Measurements from ENCODE around the gene SNX15. TPM values are rescaled to one million over a fixed set of nuclear protein-coding genes. Genes with fewer than 3 reads are reported as not detected.
"Not testable (repeated sequence)": the region's sequence is repeated elsewhere in the genome, so short reads cannot be mapped to it uniquely, and the experiment has no call there.

SNX15 gene
- total RNA-seq = 15.5 and 18.1 TPM in 2 replicates

DNA sequence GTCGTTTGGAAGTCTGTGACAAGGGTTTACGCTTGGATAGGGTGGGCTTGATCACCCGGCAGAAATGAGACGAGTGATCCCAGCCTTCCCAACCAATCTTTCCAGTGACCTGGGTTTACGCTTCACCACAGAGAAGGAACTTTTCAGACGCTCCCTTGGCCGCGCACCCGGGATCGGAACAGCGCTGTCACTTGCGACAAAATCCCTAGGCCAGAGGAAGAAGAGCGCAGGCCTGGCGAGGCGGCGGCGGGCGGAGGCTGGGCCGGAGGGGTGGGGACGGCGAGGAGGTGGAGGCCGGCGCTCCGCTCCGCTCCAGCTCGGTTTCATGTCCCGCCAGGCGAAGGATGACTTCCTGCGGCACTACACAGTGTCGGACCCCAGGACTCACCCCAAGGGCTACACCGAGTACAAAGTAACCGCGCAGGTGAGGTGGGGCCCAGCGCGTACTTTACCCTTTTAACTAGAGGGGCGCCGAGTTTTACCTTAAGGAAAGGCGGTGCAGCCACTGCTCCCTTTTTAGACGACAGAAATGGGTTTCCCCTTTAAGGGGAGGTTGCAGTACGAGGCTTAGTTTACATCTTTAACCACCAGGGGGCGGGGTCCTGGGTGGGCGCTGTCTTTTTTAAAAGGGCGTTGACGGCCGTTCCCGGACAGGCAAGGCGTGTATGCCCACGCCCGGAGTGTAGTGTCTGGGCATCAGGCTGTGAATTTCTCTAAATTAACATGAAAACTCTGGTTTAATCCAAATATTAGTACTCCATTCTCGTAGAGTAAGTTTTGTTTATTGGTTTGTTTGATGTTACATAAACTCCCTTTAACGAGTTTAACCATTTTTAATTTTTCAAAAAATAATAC lies at the start of gene SNX15:
Gene SNX15, plus strand, starts transcription at position 227 of the 855 bp plus-strand sequence. Its CDS starts 99 bp downstream, at position 326.
- FAIRE-seq = no peak
- DNase-seq (ENCODE audit: low read depth) = peak; percentile 89
- no peaks in the 10 kb centered on the region for H3K27me3 ChIP-seq (ENCODE audit: control insufficient read depth, insufficient read depth, low read length)
- TF ChIP-seq, protein P1, sequence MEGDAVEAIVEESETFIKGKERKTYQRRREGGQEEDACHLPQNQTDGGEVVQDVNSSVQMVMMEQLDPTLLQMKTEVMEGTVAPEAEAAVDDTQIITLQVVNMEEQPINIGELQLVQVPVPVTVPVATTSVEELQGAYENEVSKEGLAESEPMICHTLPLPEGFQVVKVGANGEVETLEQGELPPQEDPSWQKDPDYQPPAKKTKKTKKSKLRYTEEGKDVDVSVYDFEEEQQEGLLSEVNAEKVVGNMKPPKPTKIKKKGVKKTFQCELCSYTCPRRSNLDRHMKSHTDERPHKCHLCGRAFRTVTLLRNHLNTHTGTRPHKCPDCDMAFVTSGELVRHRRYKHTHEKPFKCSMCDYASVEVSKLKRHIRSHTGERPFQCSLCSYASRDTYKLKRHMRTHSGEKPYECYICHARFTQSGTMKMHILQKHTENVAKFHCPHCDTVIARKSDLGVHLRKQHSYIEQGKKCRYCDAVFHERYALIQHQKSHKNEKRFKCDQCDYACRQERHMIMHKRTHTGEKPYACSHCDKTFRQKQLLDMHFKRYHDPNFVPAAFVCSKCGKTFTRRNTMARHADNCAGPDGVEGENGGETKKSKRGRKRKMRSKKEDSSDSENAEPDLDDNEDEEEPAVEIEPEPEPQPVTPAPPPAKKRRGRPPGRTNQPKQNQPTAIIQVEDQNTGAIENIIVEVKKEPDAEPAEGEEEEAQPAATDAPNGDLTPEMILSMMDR (IDR thresholded peaks at IDR 0.05; ENCODE audit: insufficient read depth, low read length, severe bottlenecking) = peak; percentile 71
- H3K4me3 ChIP-seq (ENCODE audit: low read depth, low read length) = peak within 1 kb of the TSS; percentile 68
- H3K36me3 ChIP-seq (ENCODE audit: control insufficient read depth, insufficient read depth, low read length) = peaks cover 4% of the 10 kb centered on the region

DNA sequence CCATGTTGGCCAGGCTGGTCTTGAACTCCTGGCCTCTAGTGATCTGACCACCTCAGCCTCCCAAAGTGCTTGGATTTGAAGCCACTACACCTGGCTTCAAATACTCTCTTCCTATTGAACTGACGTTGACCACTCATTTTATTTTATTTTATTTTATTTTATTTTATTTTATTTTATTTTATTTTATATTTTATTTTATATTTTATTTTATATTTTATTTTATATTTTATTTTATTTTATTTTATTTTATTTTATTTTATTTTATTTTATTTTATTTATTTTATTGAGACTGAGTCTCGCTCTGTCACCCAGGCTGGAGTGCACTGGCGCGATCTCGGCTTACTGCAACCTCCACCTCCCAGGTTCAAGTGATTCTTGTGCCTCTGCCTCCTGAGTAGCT lies 43.9 kb upstream of the SNX15 start:
- not testable (repeated sequence) for H3K36me3 ChIP-seq (ENCODE audit: control insufficient read depth, insufficient read depth, low read length)

DNA sequence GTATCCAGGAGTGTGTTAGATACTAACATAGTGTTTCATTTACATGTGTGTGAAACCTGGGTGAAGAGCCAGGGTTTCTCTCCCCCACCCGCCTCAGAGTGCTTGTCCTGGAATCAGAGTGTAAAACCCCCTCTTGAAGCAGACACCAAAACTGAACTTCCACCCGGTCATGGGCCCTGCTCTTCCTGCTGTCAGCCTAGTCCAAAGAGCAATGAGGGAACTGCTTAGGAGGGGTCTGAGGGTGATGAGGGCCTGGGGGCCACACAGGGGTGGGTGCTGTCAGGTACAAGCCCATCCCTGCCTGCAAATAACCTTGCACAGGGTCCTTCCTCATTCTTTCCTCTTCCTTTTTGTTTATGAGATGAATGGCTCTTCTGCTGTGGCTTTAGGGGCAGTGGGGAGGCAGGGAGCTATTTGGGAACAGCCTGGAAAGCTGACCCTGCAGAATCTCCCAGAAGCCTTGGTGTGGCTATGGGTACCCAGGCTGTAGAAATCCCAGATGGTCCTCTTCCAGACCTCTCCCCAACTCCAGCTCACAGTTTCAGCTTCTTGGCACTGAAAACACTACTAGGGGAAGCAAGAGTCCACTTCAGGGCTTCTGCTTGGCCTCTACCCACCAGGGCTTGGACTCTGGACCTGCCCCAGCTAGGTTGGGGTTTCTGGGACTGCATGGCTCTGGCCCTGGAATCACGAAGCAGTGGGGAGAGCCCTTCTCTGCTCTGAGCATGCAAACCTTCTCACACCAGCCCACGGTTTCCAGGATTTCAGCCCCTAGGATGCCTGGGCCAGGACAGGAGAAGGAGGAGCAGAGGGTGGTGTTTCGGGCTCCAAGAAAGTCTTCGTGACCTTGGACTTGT lies 39.0 kb upstream of the SNX15 start:
- FAIRE-seq (no peak), DNase-seq (ENCODE audit: low read depth) (no peak)
- no peaks in the 10 kb centered on the region for H3K27me3 ChIP-seq (ENCODE audit: control insufficient read depth, insufficient read depth, low read length)
- TF ChIP-seq, protein P1 (IDR thresholded peaks at IDR 0.05; ENCODE audit: insufficient read depth, low read length, severe bottlenecking) = no peak
- H3K4me3 ChIP-seq (ENCODE audit: low read depth, low read length) = no peak overlapping the region
- no peaks in the 10 kb centered on the region for H3K36me3 ChIP-seq (ENCODE audit: control insufficient read depth, insufficient read depth, low read length)

More for the DNA sequence above, 43.9 kb upstream of the SNX15 start:
- not testable (repeated sequence) for H3K27me3 ChIP-seq (ENCODE audit: control insufficient read depth, insufficient read depth, low read length); H3K4me3 ChIP-seq (ENCODE audit: low read depth, low read length); DNase-seq (ENCODE audit: low read depth); FAIRE-seq

DNA sequence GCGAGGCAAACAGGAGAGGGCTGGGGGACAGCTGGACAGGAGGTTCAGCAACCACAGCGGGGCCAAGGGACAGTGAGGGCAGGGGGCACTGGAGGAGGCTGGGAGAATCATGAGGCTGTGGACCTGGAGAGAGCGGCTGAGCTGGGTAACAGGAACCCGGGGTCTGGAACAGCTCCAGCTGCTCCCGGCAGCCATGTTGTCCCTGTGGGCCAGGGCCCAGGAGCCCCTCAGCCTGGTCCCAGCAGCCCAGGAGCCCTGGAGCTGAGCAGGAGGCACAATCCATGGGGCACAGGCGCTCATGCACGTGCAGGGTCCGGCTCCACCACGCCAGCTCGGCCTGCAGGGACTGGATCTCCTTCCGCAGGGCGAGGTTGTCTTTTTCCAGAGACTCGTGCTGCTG lies 37.8 kb upstream of the SNX15 start:
- no peaks in the 10 kb centered on the region for H3K36me3 ChIP-seq (ENCODE audit: control insufficient read depth, insufficient read depth, low read length)
- FAIRE-seq (no peak), DNase-seq (ENCODE audit: low read depth) (no peak)
- H3K4me3 ChIP-seq (ENCODE audit: low read depth, low read length) = no peak overlapping the region
- TF ChIP-seq, protein P1 (IDR thresholded peaks at IDR 0.05; ENCODE audit: insufficient read depth, low read length, severe bottlenecking) = no peak
- H3K27me3 ChIP-seq (ENCODE audit: control insufficient read depth, insufficient read depth, low read length) = no peaks in the 10 kb centered on the region

DNA sequence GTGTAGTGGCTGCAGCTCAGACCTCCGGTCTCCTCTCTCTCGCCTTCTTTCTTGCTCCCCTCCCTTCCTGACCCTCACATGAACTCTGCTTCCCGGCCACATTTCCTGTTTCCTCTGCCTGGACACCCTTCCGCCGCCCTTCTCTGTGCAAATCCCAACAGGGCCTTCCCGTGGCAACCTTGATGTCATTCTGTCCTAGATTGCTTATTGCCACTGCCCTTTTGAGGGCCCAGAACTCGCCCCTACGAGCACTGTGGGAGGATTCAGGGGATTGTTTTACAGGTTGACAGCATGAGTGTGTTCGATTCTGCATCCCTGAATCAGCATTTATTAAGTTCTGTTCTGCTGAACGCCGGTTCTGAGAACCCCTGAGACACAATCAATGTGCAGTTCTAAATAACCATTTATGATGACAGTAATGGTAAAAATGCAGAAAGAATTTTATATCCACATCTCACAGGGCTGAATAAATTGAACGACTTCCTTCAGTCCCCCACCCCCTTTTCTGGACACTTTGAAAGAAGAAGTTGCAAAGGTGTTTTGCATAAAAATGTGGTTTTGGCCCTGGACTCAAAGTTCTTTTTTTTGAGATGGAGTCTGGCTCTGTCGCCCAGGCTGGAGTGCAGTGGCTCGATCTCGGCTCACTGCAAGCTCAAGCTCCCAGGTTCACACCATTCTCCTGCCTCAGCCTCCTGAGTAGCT lies 36.9 kb upstream of the SNX15 start:
- DNase-seq (ENCODE audit: low read depth) = no peak
- no peak overlapping the region for H3K4me3 ChIP-seq (ENCODE audit: low read depth, low read length)
- no peaks in the 10 kb centered on the region for H3K27me3 ChIP-seq (ENCODE audit: control insufficient read depth, insufficient read depth, low read length)
- TF ChIP-seq, protein P1 (IDR thresholded peaks at IDR 0.05; ENCODE audit: insufficient read depth, low read length, severe bottlenecking) = no peak
- FAIRE-seq = no peak
- H3K36me3 ChIP-seq (ENCODE audit: control insufficient read depth, insufficient read depth, low read length) = no peaks in the 10 kb centered on the region

Measured in bronchial epithelial cell (primary cell).